Panc1 (cell line): ENCODE measurements around the gene LIX1L.

Experiments used
- CTCF ChIP-seq: fragments of 450-650 bp; IDR thresholded peaks from 2 replicates; pipeline ENCODE4 v1.5.1; 2017; ENCODE audit warnings: mild to moderate bottlenecking
- POLR2AphosphoS5 ChIP-seq: IDR thresholded peaks from 2 replicates; pipeline ENCODE4 v1.6.1; 2012; ENCODE audit warnings: mild to moderate bottlenecking, low read depth, low read length, moderate library complexity
- REST ChIP-seq, 2 experiments: IDR thresholded peaks; 2 replicates each; pipeline ENCODE4 v1.6.1; 2011 to 2012; ENCODE audit warnings: low read depth in 2 of 2, control low read depth in 1 of 2, low read length in 1 of 2, mild to moderate bottlenecking in 1 of 2, moderate library complexity in 1 of 2; ENCODE audit not compliant: insufficient read depth in 1 of 2

- TF ChIP-seq CTCF (no peak), POLR2AphosphoS5 (no peak), REST (IDR thresholded peaks at IDR 0.05; ENCODE audit: insufficient read depth in 1 of 2, low read depth in 2 of 2, low read length in 1 of 2) (no peak)
These were observed 2.2 kb upstream of the LIX1L start for GRCh38 chr1:145959957-145960467.
